Transverse colon (tissue), 3 donors: ENCODE measurements around the gene KLK11.

ENCODE experiments used
- EP300 ChIP-seq: sonication (generic); formaldehyde crosslinking; IDR thresholded peaks from one replicate; pipeline ENCODE4 v1.6.1; 2017; ENCODE audit warnings: antibody characterized with exemption, low read depth
- POLR2A ChIP-seq: fragments of 450-650 bp; IDR thresholded peaks from one replicate; pipeline ENCODE4 v1.6.1; 2016; ENCODE audit warnings: antibody characterized with exemption, mild to moderate bottlenecking, moderate library complexity
- TF ChIP-seq, protein P1 (sequence below), 5 experiments: fragments of 200-600 bp in 3 of 5; fragments of 450-650 bp in 2 of 5; sonication (generic) in 3 of 5; IDR thresholded peaks; 1 replicate in 2 of 5; 2 replicates in 3 of 5; pipeline ENCODE4 v1.5.1; 2016 to 2017; ENCODE audit warnings: antibody characterized with exemption in 5 of 5, inconsistent platforms in 3 of 5, mild to moderate bottlenecking in 2 of 5, moderate library complexity in 1 of 5

DNA sequence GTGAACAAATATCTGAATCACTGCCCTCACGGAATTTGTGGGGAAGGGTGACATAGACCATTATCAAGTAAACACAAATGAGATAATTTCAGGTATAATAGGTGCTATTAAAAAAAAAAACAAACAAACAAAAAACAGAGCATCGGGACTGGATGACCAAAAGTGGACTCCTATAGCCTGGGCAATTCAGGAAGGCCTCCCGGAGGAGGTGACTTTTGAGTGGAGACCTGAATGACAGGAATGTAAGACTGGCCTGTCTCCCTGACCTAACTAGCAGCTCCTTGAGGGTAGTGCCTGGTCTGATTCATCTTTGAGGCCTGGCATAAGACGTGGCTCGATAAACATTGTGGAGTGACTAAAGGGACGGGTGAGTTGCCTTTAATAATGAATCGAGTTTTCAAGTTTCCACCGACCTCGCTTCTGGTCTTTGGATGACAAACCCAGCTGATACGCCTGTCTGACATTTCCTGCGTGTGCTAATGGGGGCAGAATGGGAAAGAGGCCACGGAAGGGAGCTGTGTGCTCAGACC lies 13.7 kb downstream of the KLK11 start:
- TF ChIP-seq, protein P1, sequence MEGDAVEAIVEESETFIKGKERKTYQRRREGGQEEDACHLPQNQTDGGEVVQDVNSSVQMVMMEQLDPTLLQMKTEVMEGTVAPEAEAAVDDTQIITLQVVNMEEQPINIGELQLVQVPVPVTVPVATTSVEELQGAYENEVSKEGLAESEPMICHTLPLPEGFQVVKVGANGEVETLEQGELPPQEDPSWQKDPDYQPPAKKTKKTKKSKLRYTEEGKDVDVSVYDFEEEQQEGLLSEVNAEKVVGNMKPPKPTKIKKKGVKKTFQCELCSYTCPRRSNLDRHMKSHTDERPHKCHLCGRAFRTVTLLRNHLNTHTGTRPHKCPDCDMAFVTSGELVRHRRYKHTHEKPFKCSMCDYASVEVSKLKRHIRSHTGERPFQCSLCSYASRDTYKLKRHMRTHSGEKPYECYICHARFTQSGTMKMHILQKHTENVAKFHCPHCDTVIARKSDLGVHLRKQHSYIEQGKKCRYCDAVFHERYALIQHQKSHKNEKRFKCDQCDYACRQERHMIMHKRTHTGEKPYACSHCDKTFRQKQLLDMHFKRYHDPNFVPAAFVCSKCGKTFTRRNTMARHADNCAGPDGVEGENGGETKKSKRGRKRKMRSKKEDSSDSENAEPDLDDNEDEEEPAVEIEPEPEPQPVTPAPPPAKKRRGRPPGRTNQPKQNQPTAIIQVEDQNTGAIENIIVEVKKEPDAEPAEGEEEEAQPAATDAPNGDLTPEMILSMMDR (IDR thresholded peaks at IDR 0.05): no peak
- no peak for TF ChIP-seq POLR2A
- no peak for TF ChIP-seq EP300
